AG04449 (cell line): ENCODE results near the gene DYRK1A.
"Not testable (repeated sequence)": the region's sequence is repeated elsewhere in the genome, so short reads cannot be mapped to it uniquely, and the experiment has no call there.

Source experiments
- CTCF ChIA-PET: fragments of 350-600 bp; formaldehyde crosslinking; extraction: SDS; loops from one replicate; lab custom pipeline; 2021; ENCODE audit warnings: antibody characterized with exemption; lab: Yijun Ruan, JAX
- POLR2A ChIA-PET: fragments of 400-600, 350-600 bp; formaldehyde crosslinking; extraction: SDS; loops from one replicate; lab custom pipeline; 2020; ENCODE audit warnings: antibody characterized with exemption, inconsistent platforms; lab: Yijun Ruan, JAX
- DNase-seq: peaks from one replicate; pipeline ENCODE4 v3.0.0-alpha.2; 2010; ENCODE audit warnings: low read depth, low spot score
- H3K4me3 ChIP-seq: 2 replicates; pipeline ENCODE4 v1.5.1; 2011; ENCODE audit warnings: low read depth, mild to moderate bottlenecking, control low read depth, low read length
- CTCF ChIP-seq: IDR thresholded peaks from one replicate; pipeline ENCODE4 v1.5.1; 2011; ENCODE audit warnings: mild to moderate bottlenecking, moderate library complexity, low read length, control low read depth, inconsistent platforms; ENCODE audit not compliant: insufficient read depth; ENCODE audit errors: missing control alignments

DYRK1A gene

DNA sequence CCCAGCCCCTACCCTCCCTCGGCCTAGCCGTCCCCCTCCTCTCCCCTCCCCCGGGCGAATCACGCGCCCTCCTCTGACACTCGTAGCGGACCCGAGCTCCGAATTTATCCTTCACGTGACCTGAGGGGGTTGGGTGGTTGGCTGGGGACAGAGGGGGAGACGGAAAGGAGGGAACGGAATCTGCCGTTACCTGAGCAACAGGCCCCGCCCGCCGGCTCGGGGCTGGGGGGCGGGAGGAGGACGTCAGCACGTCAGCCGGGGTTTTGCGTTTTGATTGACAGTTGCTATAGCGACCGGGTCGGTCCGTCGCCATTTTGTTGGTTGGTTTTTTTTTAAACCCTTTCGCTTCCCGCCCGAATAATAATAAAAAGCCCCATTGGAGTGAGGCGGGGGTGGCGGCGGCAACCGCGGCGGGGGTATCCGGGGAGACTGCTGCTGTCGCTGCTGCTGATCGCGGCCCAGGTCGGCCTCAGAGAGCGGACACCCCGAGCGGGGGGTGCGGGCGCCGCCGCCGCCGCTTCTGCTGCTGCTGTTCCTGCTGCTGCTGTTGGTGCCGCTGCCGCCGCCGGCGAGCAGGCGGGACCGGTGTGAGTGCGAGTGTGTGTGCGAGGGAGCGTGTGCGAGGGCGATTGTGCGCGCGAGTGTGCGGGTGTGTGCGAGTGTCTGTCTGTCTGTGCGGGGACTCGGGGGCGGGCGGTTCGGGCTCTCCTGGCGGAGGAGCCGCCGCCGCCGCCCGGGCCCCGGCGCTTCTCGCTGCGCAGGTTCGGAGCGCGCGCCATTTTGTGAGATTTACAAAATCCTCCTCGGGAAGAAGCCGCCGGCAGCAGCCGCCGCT, at the start of gene DYRK1A:
TSS of gene DYRK1A (plus strand) at position 292 of the 835 bp plus-strand sequence. CDS start 53,602 bp downstream, outside the sequence.
- TF ChIP-seq CTCF = no peak
- peak within 1 kb of the TSS; percentile 89 for H3K4me3 ChIP-seq
- DNase-seq = peak; percentile 96
- ChIA-PET POLR2A (interaction anchor here (0.7 to 1.5 kb wide), 2 partner anchors 99 to 159 kb away, joined by 3 to 7 read pairs; no protein-coding TSS in a partner anchor), CTCF (no interaction called here)

DNA sequence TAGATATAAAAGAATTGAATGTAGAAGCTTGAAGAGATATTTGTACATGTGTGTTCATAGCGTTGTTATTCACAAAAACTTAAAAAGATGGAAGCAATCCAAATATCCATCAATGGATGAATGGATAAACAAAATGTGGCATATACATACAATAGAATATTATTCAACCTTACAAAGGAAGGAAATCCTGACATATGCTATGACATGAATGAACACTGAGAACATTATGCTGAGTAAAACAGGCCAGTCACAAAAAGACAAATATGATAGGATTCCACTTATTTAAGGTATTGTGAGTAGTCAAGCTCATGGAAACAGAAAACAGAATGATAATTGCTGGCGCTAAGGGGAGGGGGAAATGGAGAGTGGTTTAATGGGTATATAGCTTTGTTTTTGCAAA, 47.0 kb upstream of the DYRK1A start:
- CTCF ChIA-PET = no interaction called here
- DNase-seq = no peak
- no peak for TF ChIP-seq CTCF
- H3K4me3 ChIP-seq = no peak overlapping the region
- POLR2A ChIA-PET = no interaction called here

DNA sequence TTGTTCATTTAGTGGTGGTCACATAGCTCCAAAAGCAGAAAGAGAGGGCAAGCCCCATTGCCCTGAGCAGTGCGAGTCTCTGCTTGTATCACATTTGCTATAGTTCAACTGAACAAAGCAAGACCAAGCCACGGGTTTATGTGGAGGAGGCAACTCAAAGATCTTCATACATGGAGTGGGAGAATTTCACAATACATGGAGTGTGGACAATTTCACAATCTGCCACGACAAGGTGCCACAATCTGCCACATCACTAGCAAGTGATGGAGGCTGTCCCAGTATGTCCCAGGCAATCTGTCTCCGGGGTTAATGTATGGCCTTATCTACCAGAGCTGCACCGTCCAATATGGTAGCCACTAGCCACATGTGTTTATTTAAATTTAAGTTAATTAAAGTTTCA, 44.5 kb upstream of the DYRK1A start:
- H3K4me3 ChIP-seq = no peak overlapping the region
- CTCF ChIA-PET = interaction anchor here (1.1 kb wide), 1 partner anchor 16 kb away, joined by 4 read pairs; no protein-coding TSS in a partner anchor
- POLR2A ChIA-PET = no interaction called here
- no peak for TF ChIP-seq CTCF
- no peak for DNase-seq

DNA sequence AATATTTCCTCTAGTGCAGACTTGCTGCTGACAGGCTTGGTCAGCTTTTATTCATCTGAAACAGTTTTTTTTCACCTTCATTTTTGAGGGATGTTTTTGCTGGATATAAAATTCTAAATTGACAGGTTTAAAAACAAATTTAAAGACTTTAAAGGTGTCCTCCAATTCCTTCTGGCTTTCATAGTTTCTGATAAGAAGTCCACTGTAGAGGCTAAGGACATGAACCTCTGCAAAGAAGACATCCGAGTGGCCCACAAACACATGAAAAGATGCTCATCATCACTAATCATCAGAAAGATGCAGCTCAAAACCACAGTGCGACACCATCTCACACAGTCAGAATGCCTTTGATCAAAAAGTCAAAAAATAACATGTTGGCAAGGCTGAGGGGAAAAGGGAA, 42.0 kb upstream of the DYRK1A start:
- no peak overlapping the region for H3K4me3 ChIP-seq
- CTCF ChIA-PET = no interaction called here
- no peak for DNase-seq
- no peak for TF ChIP-seq CTCF
- POLR2A ChIA-PET = no interaction called here

DNA sequence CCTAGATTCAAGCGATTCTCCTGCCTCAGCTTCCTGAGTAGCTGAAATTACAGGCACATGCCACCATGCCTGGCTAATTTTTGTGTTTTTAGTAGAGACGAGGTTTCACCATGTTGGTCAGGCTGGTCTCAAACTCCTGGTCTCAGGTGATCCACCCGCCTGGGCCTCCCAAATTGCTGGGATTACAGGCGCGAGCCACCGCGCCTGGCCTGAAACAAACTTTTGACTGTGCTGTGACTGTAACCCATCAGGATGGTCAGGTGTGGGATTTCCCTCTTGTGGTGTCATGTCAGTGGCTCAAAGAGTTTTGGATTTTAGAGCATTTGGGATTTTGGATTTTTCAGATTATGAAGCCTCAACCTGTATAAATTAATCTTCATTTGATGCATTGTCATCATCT, 38.4 kb upstream of the DYRK1A start:
- CTCF ChIA-PET, H3K4me3 ChIP-seq, POLR2A ChIA-PET, DNase-seq: not testable (repeated sequence)

- H3K4me3 ChIP-seq = no peak overlapping the region
- TF ChIP-seq CTCF = no peak
- POLR2A ChIA-PET = no interaction called here
- CTCF ChIA-PET = no interaction called here
- DNase-seq = no peak
These were observed 35.2 kb upstream of the DYRK1A start for GRCh38 chr21:37331411-37331810.
